T-helper 2 cell treated with Interferon-gamma antibody and Interleukin-4, amounts not matched to agents 5 μg/mL and 100 μg/mL, for 36 hours (primary cell): ENCODE data around the gene ABCD4.

Experiments used
- DNase-seq: peaks from one replicate; pipeline ENCODE4 v3.0.0; 2021; ENCODE audit warnings: low spot score
- H3K27ac Mint-ChIP-seq: one replicate; pipeline ENCODE4 v1.8.0; 2021; ENCODE audit warnings: mild to moderate bottlenecking, mixed read lengths
- H3K27me3 Mint-ChIP-seq: one replicate; pipeline ENCODE4 v1.8.0; 2021; ENCODE audit warnings: low read depth, mixed read lengths
- H3K36me3 Mint-ChIP-seq: one replicate; pipeline ENCODE4 v1.8.0; 2021; ENCODE audit warnings: low read depth, mixed read lengths
- H3K4me1 Mint-ChIP-seq: one replicate; pipeline ENCODE4 v1.8.0; 2021; ENCODE audit warnings: low read depth, mixed read lengths
- H3K4me3 Mint-ChIP-seq: one replicate; pipeline ENCODE4 v1.8.0; 2022; ENCODE audit warnings: mild to moderate bottlenecking, moderate library complexity, mixed read lengths
- H3K9me3 Mint-ChIP-seq: one replicate; pipeline ENCODE4 v1.8.0; 2021; ENCODE audit warnings: mixed read lengths

ABCD4 gene

DNA sequence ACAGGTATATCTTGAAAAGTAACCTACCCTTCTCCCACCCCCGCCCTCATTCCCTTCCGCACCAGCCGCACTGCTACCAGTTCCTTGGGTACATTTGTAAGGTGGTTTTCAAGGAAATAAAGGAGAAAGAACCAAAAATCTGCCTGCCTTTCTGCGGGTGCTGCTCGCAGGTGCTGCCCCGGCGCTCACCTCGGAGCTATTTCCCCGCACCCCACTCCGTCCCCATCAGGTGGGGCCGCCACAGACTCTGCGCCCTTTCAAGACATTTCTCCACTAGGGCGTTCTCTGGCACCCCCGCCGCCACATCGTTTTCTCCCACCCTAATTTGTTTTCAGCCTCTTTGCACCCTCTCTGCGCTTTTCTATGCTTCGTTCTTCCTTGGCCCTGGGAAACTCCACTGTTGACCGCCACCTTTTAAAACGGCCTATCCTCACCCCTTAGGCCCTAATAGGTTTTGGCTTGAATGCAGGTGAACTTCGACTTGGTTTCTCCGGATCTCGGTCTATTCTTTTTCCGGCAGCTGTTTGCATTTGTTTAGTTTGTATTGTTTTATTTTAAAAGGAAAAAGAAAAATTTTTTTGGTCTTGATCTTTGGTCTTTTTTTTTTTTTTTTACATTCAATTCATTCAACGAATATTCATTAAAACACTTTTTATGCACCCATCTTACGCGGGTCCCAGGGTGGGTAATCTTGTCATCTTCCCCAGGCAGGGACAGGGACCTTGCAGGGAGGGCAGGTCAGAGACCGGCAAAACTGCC, 60.5 kb downstream of the ABCD4 start:
- peak overlapping the region; percentile 41 for H3K4me3 Mint-ChIP-seq
- H3K9me3 Mint-ChIP-seq: no peaks in the 10 kb centered on the region
- H3K4me1 Mint-ChIP-seq: peaks cover 10% of the 10 kb centered on the region
- DNase-seq: no peak
- peaks cover 88% of the 10 kb centered on the region for H3K27me3 Mint-ChIP-seq
- peaks cover 2% of the 10 kb centered on the region for H3K36me3 Mint-ChIP-seq
- no peak overlapping the region for H3K27ac Mint-ChIP-seq

DNA sequence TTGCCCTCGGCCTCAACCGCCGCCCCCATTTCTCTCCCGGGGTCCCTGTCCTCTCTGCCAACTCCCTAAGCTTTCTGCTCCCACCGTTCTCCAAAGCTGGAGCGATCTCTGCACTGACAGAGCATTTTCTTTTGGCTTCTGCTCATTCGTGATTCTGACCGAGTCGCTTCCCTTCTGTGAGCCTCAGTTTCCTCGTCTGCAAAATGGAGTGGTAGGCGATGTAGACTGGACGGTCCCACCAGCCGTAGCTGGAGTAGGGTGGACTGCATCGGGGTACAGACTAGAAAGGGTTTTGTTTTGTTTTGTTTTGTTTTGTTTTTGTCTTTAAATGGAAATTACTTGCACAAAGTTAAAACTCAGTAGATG, 61.1 kb downstream of the ABCD4 start:
- Mint-ChIP-seq H3K36me3 (peaks cover 2% of the 10 kb centered on the region), H3K4me1 (peaks cover 10% of the 10 kb centered on the region)
- no peak for DNase-seq

DNA sequence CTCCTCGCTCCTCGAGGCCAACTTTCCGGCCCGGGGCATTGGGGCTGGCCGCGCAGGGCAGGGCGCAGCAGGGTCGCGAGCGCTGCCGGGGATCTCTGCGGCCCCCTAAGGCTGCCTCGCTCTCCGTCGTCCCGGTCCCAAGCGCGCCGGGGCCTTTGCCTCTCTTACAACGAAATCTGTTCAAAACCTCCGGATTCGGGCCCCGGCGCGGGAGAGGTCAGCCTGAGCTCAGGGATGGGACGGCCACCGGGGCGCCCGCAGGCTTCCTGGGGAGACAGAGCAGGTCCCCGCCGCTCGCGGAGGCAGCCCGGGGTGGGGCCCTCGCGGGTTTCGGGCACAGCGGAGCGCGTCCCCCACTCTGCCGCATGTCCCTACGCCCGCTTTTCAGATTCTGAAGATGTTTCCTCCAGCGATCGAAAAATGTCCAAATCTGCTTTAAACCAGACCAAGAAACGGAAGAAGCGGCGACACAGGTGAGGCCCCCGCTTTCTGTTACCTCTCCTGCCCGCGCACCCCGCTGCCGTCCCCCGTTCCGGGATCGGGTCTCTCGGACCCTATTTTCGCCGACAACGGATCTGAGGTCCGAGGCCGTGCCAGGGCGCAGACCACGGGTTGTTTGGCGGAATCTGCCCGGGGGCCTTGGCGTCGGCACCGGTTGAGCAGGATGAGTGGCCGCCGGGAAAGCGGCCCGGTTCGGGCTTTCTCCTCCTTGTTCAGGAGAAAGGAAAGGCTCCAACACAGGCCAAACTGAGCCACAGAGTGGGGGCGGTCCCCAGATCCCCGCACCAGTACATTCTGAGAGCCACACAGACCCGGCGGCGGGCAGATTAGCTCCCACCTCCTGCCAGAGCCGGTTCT, 61.7 kb downstream of the ABCD4 start:
- H3K9me3 Mint-ChIP-seq: no peaks in the 10 kb centered on the region
- no peak for DNase-seq
- H3K27ac Mint-ChIP-seq: no peak overlapping the region
- H3K36me3 Mint-ChIP-seq: peaks cover 2% of the 10 kb centered on the region
- H3K4me3 Mint-ChIP-seq: peak overlapping the region; percentile 52
- H3K4me1 Mint-ChIP-seq: peaks cover 10% of the 10 kb centered on the region
- H3K27me3 Mint-ChIP-seq: peaks cover 81% of the 10 kb centered on the region

More for the DNA sequence above, 61.1 kb downstream of the ABCD4 start:
- Mint-ChIP-seq H3K4me3 (peak overlapping the region; percentile 52), H3K27ac (no peak overlapping the region), H3K9me3 (no peaks in the 10 kb centered on the region), H3K27me3 (peaks cover 84% of the 10 kb centered on the region)

DNA sequence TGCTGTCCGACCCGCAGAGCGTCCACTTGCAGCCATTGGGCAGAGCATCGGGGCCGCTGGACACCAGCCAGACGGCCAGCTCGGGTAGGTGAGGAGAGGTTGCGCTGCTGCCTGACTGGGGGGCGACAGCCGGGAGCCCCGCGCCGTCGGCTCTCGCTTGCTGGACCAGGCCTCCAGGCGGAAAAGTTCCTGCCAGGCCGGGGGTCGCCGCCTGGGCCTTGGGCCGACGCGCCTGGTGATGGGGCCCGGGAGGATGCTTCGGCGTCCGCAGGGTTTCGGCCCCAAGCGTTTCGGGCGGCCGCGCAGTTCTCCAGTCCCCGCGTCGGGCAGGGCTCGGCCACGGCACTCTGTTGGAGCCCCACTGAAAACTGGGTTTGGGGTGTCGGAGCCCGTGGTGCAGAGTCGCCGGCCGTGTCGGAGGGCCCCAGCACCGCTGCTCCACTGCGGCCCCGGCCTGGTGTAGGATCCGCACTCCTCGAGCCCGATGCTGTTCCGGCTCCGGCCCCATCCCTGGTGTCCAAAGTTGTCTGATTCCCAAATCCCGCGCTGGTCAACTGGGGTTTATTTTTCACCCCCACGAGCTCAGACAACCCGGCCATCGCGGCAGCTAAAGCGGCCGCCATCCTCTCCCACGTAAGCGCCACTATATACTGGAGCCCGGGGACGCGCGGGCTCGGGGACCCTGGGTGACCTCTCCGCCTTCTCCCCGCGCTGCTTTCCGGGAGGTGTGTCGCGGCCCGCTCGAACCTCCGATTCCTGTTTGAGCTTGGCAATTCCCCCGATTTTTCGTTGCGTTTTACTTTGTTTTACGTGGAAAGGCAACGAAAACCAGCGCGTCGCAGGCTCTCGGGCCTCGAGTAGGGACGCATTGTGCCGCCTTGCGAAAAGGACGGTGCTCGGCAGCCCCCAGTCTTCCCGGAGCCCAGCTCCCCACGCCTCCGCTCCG, 62.6 kb downstream of the ABCD4 start:
- Mint-ChIP-seq H3K27ac (no peak overlapping the region), H3K4me3 (no peak overlapping the region), H3K4me1 (peaks cover 10% of the 10 kb centered on the region), H3K9me3 (no peaks in the 10 kb centered on the region), H3K27me3 (peaks cover 72% of the 10 kb centered on the region), H3K36me3 (peaks cover 2% of the 10 kb centered on the region)
- no peak for DNase-seq

DNA sequence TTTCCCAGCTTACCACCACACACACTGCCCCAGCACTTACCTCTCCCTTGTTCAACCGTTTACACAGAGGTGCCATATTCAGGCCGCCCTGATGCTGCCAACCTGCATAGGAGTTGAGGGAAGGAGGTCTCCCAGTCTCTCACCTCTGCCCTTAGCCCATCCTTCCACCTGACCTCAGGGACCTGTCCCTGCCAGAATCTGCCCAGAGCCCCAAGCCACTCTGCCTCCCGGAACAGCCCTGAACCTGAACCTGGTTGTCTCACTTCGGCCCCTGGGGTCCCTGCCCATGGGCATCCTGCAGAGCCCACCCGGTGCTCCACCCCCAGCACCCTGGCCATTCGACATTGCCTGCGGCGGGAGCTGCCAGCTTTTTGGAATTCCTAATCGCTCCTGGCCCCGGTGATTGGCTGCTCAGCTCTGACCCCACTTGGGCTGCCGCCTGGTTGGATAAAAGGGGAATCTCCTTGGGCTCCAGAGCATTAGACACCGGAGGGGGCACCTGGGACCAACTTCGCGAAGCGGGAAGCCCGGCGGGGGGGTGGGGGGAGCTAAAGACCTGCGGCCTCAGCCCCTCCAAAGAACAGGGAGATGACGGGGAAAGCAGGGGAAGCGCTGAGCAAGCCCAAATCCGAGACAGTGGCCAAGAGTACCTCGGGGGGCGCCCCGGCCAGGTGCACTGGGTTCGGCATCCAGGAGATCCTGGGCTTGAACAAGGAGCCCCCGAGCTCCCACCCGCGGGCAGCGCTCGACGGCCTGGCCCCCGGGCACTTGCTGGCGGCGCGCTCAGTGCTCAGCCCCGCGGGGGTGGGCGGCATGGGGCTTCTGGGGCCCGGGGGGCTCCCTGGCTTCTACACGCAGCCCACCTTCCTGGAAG, 63.5 kb downstream of the ABCD4 start, which contains the start of gene VSX2:
VSX2 (plus strand) TSS at position 476 of the 874 bp plus-strand sequence; CDS start at position 589, 113 bp downstream.
- peaks cover 10% of the 10 kb centered on the region for H3K4me1 Mint-ChIP-seq
- H3K36me3 Mint-ChIP-seq: peaks cover 2% of the 10 kb centered on the region
- no peaks in the 10 kb centered on the region for H3K9me3 Mint-ChIP-seq
- no peak within 1 kb of the TSS for H3K4me3 Mint-ChIP-seq
- no peak for DNase-seq
- peaks cover 63% of the 10 kb centered on the region for H3K27me3 Mint-ChIP-seq
- H3K27ac Mint-ChIP-seq: no peak within 1 kb of the TSS

DNA sequence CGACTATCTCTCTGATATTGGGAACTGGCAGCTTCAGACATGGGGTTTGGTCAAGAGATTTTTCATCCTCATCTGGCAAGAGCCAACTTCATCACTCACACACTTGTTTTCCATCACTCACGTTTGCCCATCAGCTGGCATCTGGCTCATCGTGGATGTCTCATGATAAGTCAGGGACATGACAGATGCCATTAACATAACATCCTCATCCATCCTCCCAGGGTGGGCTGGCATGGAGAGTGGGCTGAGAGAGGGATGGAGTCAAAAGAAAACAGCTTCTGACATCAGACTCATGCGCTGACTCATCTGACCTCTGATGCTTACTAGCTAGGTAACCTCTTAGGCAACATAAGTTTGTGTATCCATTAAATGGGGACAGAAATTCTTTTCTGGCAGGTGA, 65.3 kb downstream of the ABCD4 start:
- no peak for DNase-seq
- Mint-ChIP-seq H3K9me3 (no peaks in the 10 kb centered on the region), H3K36me3 (peaks cover 2% of the 10 kb centered on the region), H3K27me3 (peaks cover 45% of the 10 kb centered on the region), H3K27ac (no peak overlapping the region), H3K4me1 (peaks cover 10% of the 10 kb centered on the region), H3K4me3 (no peak overlapping the region)
